Measurements from ENCODE around the gene TBCE. TPM values are rescaled to one million over a fixed set of nuclear protein-coding genes. Genes with fewer than 3 reads are reported as not detected.

The TBCE gene
- total RNA-seq, 2 experiments from 2014 or later, result 22.7 to 26.3 TPM

DNA sequence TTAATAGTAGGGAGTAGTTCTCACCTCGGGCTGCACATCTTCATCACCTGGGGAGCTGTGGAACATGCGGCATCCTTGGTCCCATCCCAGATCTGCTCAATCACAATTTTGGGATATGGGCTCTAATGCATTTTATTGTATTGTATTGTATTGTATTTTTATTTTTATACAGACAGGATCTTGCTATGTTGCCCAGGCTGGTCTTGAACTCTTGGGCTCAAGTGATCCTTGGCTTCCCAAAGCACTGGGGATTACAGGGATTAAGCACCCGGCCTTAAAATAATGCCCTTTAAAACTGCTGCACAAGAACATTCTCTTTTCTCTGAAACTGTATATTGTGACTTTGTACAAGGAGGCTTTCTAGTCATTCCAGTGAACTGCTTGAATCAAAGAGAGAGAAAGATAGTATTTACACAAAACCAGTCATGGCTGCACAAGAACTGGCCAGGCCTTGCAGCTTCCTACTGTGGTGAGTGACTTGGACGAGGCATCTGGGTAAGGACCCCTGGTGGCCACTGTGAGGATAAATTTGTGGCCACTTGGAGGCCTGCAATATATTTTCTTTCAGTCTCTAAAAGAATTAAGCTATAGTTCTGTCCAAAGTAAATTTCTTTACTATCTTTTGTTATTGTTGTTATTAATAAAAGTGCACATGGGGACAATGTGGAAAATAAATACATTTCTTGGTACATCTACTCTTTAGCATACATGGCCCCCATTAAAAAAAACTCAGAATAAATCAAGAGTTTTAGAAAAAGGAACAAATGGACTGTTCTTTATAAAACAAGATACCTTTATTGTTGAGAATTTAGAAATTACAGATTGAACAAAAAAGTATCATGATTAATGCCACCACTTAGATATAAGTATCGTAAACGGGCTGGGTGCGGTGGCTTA is 48.0 kb downstream of the TBCE start:
- Mint-ChIP-seq H3K27me3 (no peaks in the 10 kb centered on the region), H3K4me3 (no peak overlapping the region), H3K4me1 (ENCODE audit: low read depth) (peaks cover 2% of the 10 kb centered on the region), H3K9me3 (no peaks in the 10 kb centered on the region), H3K36me3 (peaks cover 5% of the 10 kb centered on the region), H3K27ac (no peak overlapping the region)
- ChIA-PET POLR2A (interaction anchor here (0.6 kb wide), 2 partner anchors 173 to 1233 kb away, joined by 3 to 4 read pairs; no protein-coding TSS in a partner anchor), CTCF (interaction anchor here (0.6 to 4.0 kb wide), 45 partner anchors 9 to 959 kb away, joined by 3 to 56 read pairs (median 4); partner anchors contain the start of genes GGPS1, RBM34, TBCE and TOMM20)
- peak; percentile 74 for DNase-seq
- intact Hi-C loops (cut with micrococcal nuclease), result loop anchor here (1.0 to 5.0 kb wide), 6 partner anchors 48 to 928 kb away; partner anchors contain the start of genes ARID4B, GGPS1, RBM34 and TBCE

DNA sequence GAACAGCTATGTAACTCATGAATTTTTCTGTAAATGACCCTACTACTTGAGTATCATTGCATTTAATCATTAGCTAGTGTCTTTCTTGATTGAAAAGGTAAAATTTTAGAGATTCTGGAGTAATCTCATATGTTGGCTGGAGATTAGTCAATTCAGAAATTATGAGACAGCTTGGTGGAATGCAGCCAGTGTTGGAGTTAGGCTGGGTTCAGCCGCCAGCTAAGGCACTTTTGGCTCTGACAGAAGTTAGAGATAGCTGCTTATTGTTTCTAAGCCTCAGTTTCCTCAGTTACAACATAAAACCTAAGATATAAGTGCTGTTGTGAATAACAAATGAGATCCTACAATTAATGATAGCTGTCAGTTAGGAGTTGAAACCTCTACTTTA is 49.4 kb downstream of the TBCE start:
- H3K4me3 Mint-ChIP-seq, result no peak overlapping the region
- no peak overlapping the region for H3K27ac Mint-ChIP-seq
- ChIA-PET CTCF (interaction anchor here (0.6 to 4.0 kb wide), 73 partner anchors 8 to 927 kb away, joined by 3 to 56 read pairs (median 4); partner anchors contain the start of genes RBM34 and TBCE), POLR2A (interaction anchor here (0.9 to 1.3 kb wide), 2 partner anchors 88 to 312 kb away, joined by 3 to 5 read pairs; partner anchors contain the start of gene B3GALNT2)
- no peaks in the 10 kb centered on the region for H3K9me3 Mint-ChIP-seq
- no peaks in the 10 kb centered on the region for H3K27me3 Mint-ChIP-seq
- H3K4me1 Mint-ChIP-seq (ENCODE audit: low read depth), result peaks cover 3% of the 10 kb centered on the region
- H3K36me3 Mint-ChIP-seq, result peaks cover 6% of the 10 kb centered on the region
- intact Hi-C loops (cut with micrococcal nuclease), result loop anchor here (1.0 to 5.0 kb wide), 6 partner anchors 163 to 929 kb away; no protein-coding TSS in a partner anchor
- no peak for DNase-seq

DNA sequence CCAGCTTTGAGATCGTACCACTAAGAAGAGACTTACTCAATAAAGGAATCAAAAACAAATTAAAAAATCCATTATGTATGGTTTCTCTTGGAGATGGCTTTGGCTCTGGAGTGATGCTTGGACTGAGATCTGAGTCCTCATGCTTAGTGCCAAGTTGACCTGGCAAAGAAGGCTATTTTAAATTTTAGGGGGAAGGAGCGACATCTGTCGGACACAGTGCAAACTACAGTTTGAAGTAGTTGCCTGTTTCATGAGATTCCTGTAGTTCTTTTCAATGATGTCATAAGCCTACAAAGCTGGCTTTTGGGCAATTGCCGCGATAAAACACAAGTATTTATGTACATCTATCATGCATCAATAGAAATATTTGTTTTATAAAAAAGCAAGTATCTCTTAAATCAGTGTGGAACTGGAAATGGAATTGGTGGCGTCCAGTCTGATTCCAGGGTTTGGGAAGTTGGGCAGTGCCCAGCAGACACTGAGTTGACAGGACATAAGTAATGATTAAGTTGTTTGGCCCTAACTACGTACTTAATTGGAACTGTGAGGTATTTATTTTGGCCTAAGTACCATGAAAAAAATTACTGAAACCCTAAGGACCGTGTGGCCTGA is 50.0 kb downstream of the TBCE start:
- Mint-ChIP-seq H3K27me3 (no peaks in the 10 kb centered on the region), H3K9me3 (no peaks in the 10 kb centered on the region), H3K4me1 (ENCODE audit: low read depth) (peaks cover 4% of the 10 kb centered on the region), H3K36me3 (peaks cover 8% of the 10 kb centered on the region), H3K4me3 (no peak overlapping the region), H3K27ac (no peak overlapping the region)
- CTCF ChIA-PET, result interaction anchor here (0.7 to 4.0 kb wide), 71 partner anchors 9 to 928 kb away, joined by 3 to 56 read pairs (median 5); partner anchors contain the start of genes RBM34 and TBCE
- intact Hi-C loops (cut with micrococcal nuclease), result loop anchor here (1.0 to 5.0 kb wide), 6 partner anchors 164 to 930 kb away; no protein-coding TSS in a partner anchor
- POLR2A ChIA-PET, result interaction anchor here (0.9 to 1.3 kb wide), 2 partner anchors 87 to 313 kb away, joined by 3 to 5 read pairs; partner anchors contain the start of gene B3GALNT2
- DNase-seq, result peak; percentile 74

DNA sequence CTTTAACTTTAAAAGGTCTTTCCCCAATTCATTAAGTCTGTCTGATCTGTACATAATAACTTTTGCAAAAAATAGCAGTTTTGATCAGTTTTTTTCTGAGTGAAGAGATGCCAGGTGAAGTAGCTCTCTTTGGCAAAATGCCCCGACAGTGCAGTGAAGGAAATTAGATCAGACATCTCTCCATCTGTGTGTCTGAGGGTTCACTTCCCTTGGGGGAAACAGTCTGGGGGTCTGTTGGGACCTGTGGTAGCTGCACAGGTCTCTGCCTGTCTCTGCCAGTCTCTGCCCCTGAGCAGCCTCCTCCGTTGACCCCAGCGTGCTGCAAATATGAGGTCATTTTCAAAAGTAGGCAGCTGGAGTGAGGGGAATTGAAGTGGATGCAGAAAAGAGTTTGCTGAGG is 54.5 kb downstream of the TBCE start:
- Mint-ChIP-seq H3K4me3 (no peak overlapping the region), H3K36me3 (peaks cover 3% of the 10 kb centered on the region), H3K27ac (no peak overlapping the region), H3K4me1 (ENCODE audit: low read depth) (peaks cover 16% of the 10 kb centered on the region), H3K9me3 (no peaks in the 10 kb centered on the region), H3K27me3 (no peaks in the 10 kb centered on the region)
- ChIA-PET POLR2A (no interaction called here), CTCF (no interaction called here)
- DNase-seq, result no peak
- intact Hi-C loops (cut with micrococcal nuclease), result loop anchor here (5.0 kb wide), 1 partner anchor 834 kb away; no protein-coding TSS in a partner anchor

DNA sequence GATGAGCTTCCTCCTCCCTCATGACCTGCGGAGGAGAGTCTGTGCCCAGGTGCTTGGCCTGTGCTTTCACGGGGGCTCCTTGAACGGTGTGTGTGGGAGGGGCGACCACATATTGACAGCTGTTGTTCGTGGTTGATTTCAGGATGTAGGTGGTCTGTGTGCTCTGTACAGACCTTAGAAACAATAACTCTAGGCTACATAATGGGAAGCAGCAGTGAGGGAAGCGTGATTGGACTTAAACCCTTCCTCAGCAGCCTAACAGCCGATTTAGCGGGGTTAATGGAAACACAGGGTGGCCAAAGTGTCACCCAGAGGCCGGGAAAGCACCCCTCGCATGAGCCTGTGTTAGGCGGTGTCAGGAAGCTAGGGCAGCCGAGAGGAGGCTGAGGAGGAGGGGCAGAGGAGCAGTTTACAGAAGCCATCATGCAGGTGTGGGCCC is 56.0 kb downstream of the TBCE start:
- POLR2A ChIA-PET, result no interaction called here
- peak; percentile 44 for DNase-seq
- Mint-ChIP-seq H3K27ac (no peak overlapping the region), H3K9me3 (no peaks in the 10 kb centered on the region), H3K4me3 (no peak overlapping the region), H3K4me1 (ENCODE audit: low read depth) (peaks cover 16% of the 10 kb centered on the region), H3K27me3 (no peaks in the 10 kb centered on the region), H3K36me3 (peaks cover 3% of the 10 kb centered on the region)
- CTCF ChIA-PET, result interaction anchor here (1.3 kb wide), 1 partner anchor 170 kb away, joined by 3 read pairs; no protein-coding TSS in a partner anchor
- intact Hi-C loops (cut with micrococcal nuclease), result loop anchor here (5.0 kb wide), 1 partner anchor 836 kb away; no protein-coding TSS in a partner anchor

DNA sequence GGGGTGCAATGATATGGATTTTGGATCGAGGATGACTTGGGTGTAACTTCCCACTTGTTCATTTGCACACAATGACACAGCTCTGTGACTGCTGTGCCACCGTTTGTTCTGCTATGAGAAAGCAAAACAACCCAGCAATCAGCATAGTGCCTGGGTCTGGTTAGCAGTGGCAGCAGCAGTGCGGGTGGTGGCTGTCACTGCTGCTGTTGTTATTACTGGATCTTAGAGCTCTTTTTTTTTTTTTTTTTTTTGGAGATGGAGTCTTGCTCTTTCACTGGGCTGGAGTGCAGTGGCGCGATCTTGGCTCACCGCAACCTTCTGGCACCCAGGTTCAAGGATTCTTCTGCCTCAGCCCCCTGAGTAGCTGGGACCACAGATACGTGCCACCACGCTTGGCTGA is 56.9 kb downstream of the TBCE start:
- CTCF ChIA-PET, result interaction anchor here (0.8 to 1.3 kb wide), 3 partner anchors 9 to 826 kb away, joined by 3 to 4 read pairs (median 3); no protein-coding TSS in a partner anchor
- intact Hi-C loops (cut with micrococcal nuclease), result loop anchor here (5.0 kb wide), 1 partner anchor 837 kb away; no protein-coding TSS in a partner anchor
- Mint-ChIP-seq H3K27ac (no peak overlapping the region), H3K36me3 (peaks cover 3% of the 10 kb centered on the region), H3K9me3 (no peaks in the 10 kb centered on the region), H3K4me3 (no peak overlapping the region), H3K27me3 (no peaks in the 10 kb centered on the region), H3K4me1 (ENCODE audit: low read depth) (peaks cover 16% of the 10 kb centered on the region)
- DNase-seq, result peak; percentile 14
- POLR2A ChIA-PET, result no interaction called here

DNA sequence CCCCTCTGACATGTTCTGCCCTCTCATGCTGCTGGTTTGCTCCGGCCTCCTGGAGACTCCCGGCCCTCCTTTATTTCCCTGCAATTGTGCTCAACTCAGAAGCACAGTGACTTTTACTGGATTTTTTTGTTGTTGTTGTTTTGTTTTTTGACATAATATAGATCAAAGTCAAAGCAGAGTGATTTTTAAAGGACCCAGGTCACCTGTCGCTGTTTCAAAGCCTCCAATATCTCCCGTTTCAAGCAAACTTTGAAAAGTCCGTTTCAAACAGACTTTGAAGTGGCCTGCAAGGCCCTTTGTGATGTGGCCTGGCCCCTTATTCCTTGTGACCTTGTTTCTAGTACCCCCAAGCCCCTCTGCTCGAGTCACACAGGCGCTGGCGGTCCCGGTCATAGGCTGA is 58.1 kb downstream of the TBCE start:
- Mint-ChIP-seq H3K27me3 (no peaks in the 10 kb centered on the region), H3K27ac (no peak overlapping the region), H3K36me3 (peaks cover 3% of the 10 kb centered on the region), H3K9me3 (no peaks in the 10 kb centered on the region), H3K4me1 (ENCODE audit: low read depth) (peaks cover 16% of the 10 kb centered on the region), H3K4me3 (no peak overlapping the region)
- intact Hi-C loops (cut with micrococcal nuclease), result no loop called here
- ChIA-PET POLR2A (no interaction called here), CTCF (no interaction called here)
- no peak for DNase-seq

DNA sequence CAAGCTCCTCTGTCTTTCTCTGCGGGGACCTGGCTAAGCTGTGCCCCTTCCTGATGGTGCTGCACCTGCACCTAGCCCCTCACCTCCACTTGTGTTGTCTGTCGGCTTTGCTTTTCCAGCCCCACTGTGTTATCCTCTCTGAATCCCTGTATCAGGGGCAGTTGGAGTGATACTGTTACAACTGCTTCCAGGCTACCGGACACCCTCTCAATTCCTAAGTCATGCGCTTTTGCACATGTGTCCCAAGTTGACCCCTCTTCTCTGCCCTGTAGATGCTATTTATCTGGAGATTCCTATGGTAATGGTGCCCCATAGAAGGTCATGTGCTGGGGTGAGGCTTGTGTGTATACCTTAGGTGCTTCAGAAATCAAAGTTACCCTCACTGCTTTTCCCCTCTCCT is 58.9 kb downstream of the TBCE start:
- H3K27ac Mint-ChIP-seq, result no peak overlapping the region
- no peak for DNase-seq
- intact Hi-C loops (cut with micrococcal nuclease), result no loop called here

DNA sequence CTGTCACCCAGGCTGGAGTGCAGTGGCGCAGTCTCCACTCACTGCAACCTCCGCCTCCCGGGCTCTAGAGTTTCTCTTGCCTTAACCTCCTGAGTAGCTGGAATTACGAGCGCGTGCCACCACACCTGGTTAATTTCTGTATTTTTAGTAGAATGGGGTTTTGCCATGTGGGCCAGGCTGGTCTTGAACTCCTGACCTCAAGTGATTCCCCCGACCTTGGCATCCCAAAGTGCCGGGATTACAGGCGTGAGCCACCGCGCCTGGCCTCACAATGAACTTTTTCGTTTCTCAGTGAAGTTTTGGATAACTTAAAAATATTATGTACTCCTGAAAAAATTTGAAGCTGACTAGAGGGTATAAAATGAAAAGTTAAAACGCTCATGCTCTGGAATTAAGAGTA is 59.5 kb downstream of the TBCE start:
- CTCF ChIA-PET, result interaction anchor here (2.3 kb wide), 1 partner anchor 10 kb away, joined by 12 read pairs; no protein-coding TSS in a partner anchor
- POLR2A ChIA-PET, result no interaction called here
- no peak for DNase-seq
- Mint-ChIP-seq H3K4me1 (ENCODE audit: low read depth) (peaks cover 15% of the 10 kb centered on the region), H3K36me3 (peaks cover 2% of the 10 kb centered on the region), H3K27ac (no peak overlapping the region), H3K27me3 (no peaks in the 10 kb centered on the region), H3K9me3 (no peaks in the 10 kb centered on the region), H3K4me3 (no peak overlapping the region)
- intact Hi-C loops (cut with micrococcal nuclease), result no loop called here

More for the DNA sequence above, 58.9 kb downstream of the TBCE start:
- H3K27me3 Mint-ChIP-seq, result no peaks in the 10 kb centered on the region
- H3K36me3 Mint-ChIP-seq, result peaks cover 3% of the 10 kb centered on the region
- no peak overlapping the region for H3K4me3 Mint-ChIP-seq
- CTCF ChIA-PET, result no interaction called here
- peaks cover 16% of the 10 kb centered on the region for H3K4me1 Mint-ChIP-seq (ENCODE audit: low read depth)
- H3K9me3 Mint-ChIP-seq, result no peaks in the 10 kb centered on the region
- POLR2A ChIA-PET, result no interaction called here

DNA sequence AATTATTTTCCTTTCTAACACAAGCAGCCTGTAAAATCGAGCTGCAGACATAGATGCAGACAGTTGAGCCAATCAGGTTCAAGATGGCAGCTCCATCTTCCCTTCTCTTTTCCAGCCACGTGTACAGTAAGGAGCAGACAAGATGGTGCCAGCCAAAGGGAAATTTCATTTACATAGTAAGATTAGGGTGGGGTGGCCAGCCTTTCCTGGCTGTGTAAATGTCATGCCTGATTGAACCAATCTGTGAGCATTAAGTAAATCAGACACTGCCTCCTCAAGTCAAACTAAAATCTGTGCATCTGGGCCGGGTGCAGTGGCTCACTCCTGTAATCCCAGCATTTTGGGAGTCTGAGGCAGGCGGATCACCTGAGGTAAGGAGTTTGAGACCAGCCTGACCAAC is 60.2 kb downstream of the TBCE start:
- intact Hi-C loops (cut with micrococcal nuclease), result no loop called here
- CTCF ChIA-PET, result interaction anchor here (0.6 to 2.3 kb wide), 2 partner anchors 11 to 76 kb away, joined by 3 to 12 read pairs; no protein-coding TSS in a partner anchor
- H3K9me3 Mint-ChIP-seq, result no peaks in the 10 kb centered on the region
- no peaks in the 10 kb centered on the region for H3K27me3 Mint-ChIP-seq
- no peak overlapping the region for H3K4me3 Mint-ChIP-seq
- POLR2A ChIA-PET, result no interaction called here
- no peak overlapping the region for H3K27ac Mint-ChIP-seq
- H3K4me1 Mint-ChIP-seq (ENCODE audit: low read depth), result peaks cover 15% of the 10 kb centered on the region
- DNase-seq, result no peak
- H3K36me3 Mint-ChIP-seq, result peaks cover 3% of the 10 kb centered on the region

DNA sequence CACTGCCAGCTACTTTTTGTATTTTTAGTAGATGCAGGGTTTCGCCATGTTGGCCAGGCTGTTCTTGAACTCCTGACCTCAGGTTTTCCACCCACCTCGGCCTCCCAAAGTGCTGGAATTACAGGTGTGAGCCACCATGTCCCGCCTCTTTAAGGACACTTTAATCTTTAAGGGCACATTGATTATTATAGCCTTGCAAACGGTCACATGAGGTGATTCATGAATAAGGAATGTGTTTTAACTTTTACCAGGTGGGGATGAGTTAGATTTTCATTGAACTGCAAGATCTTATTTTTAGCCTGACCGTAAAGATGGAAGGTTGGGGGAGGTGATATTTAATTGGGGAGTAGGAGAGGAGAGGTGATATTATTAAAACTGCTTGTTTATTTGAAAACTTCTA is 61.9 kb downstream of the TBCE start:
- no peaks in the 10 kb centered on the region for H3K9me3 Mint-ChIP-seq
- intact Hi-C loops (cut with micrococcal nuclease), result no loop called here
- H3K27ac Mint-ChIP-seq, result no peak overlapping the region
- H3K36me3 Mint-ChIP-seq, result peaks cover 4% of the 10 kb centered on the region
- no peaks in the 10 kb centered on the region for H3K27me3 Mint-ChIP-seq
- H3K4me1 Mint-ChIP-seq (ENCODE audit: low read depth), result no peaks in the 10 kb centered on the region
- no peak overlapping the region for H3K4me3 Mint-ChIP-seq
- no peak for DNase-seq
- POLR2A ChIA-PET, result no interaction called here
- CTCF ChIA-PET, result interaction anchor here (1.4 kb wide), 1 partner anchor 14 kb away, joined by 3 read pairs; no protein-coding TSS in a partner anchor

DNA sequence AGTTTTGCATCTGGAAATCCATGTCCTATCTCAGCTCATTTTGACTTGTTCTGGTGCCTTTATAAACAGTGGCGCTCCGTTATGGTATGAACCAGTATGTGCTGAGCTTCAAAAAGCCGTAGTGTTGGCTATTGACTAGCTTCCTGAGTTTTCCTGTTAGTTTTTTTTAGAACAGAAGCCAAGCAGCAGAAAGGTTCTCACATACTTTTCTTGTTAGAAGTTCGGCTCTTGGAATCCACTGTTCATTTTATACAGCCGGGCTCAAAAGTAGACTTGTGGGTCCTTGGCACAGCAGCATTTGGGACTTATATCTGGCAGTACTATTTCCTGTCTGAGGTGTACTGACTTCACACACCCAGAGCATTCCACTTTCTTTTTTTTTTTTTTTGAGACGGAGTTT is 63.8 kb downstream of the TBCE start:
- Mint-ChIP-seq H3K4me1 (ENCODE audit: low read depth) (no peaks in the 10 kb centered on the region), H3K4me3 (no peak overlapping the region), H3K27me3 (no peaks in the 10 kb centered on the region), H3K9me3 (no peaks in the 10 kb centered on the region), H3K27ac (no peak overlapping the region), H3K36me3 (peaks cover 7% of the 10 kb centered on the region)
- ChIA-PET POLR2A (no interaction called here), CTCF (no interaction called here)
- intact Hi-C loops (cut with micrococcal nuclease), result no loop called here
- no peak for DNase-seq

Measured in activated CD4-positive, alpha-beta memory T cell treated with anti-CD3 and anti-CD28 coated beads for 36 hours (primary cell).